ENCODE measurements around the gene CEP192. TPM values are rescaled to one million over a fixed set of nuclear protein-coding genes. Genes with fewer than 3 reads are reported as not detected.

CEP192 gene
- total and polyA plus RNA-seq, 4 donors = 2.5 to 32.4 (median 10.9) TPM

- Histone ChIP-seq H3K36me3 (ENCODE audit: control insufficient read depth in 4 of 4, insufficient read depth in 3 of 4, low read depth in 1 of 4, low read length in 3 of 4) (peaks cover 0 to 5% (median 3%) of the 10 kb centered on the region in 4 donors), H3K4me3 (ENCODE audit: low read depth in 1 of 3, low read length in 3 of 3) (no peak overlapping the region), H3K27ac (ENCODE audit: low read depth in 1 of 2, low read length in 2 of 2) (no peak overlapping the region), H3K4me1 (ENCODE audit: control insufficient read depth in 4 of 4, insufficient read depth in 4 of 4, low read length in 3 of 4) (no peaks in the 10 kb centered on the region), H3K27me3 (ENCODE audit: control insufficient read depth in 4 of 4, insufficient read depth in 4 of 4, low read length in 3 of 4) (no peaks in the 10 kb centered on the region), H3K9ac (ENCODE audit: low read depth in 1 of 2, low read length in 2 of 2) (no peak overlapping the region), H3K9me3 (ENCODE audit: control insufficient read depth in 4 of 4, low read length in 3 of 4) (no peaks in the 10 kb centered on the region)
- TF ChIP-seq RAD21 (IDR thresholded peaks at IDR 0.05) (peak in 1 of 2 donors; percentile 59), HNF4A (conservative IDR thresholded peaks at IDR 0.05) (no peak)
- 80% methylated on average over 7 of the region's 7 CpGs for WGBS
- no peak for DNase-seq (ENCODE audit: low spot score)
These were observed 12.3 kb downstream of the CEP192 start for GRCh38 chr18:13003466-13003896.

GRCh38 chr18:13004396-13004795 is 13.2 kb downstream of the CEP192 start:
- H3K36me3 ChIP-seq (ENCODE audit: control insufficient read depth in 4 of 4, insufficient read depth in 3 of 4, low read depth in 1 of 4, low read length in 3 of 4) = peaks cover 3 to 11% (median 8%) of the 10 kb centered on the region in 4 donors
- H3K27me3 ChIP-seq (ENCODE audit: control insufficient read depth in 4 of 4, insufficient read depth in 4 of 4, low read length in 3 of 4) = no peaks in the 10 kb centered on the region
- H3K4me1 ChIP-seq (ENCODE audit: control insufficient read depth in 4 of 4, insufficient read depth in 4 of 4, low read length in 3 of 4) = no peaks in the 10 kb centered on the region
- WGBS = 91% methylated on average over 8 of the region's 8 CpGs
- TF ChIP-seq FOXA2 (IDR thresholded peaks at IDR 0.05) (no peak), YY1 (IDR thresholded peaks at IDR 0.05) (no peak), TAF1 (conservative IDR thresholded peaks at IDR 0.05) (no peak), ATF3 (IDR thresholded peaks at IDR 0.05) (no peak), CTCF (IDR thresholded peaks at IDR 0.05; ENCODE audit: low read depth, low read length, missing input control) (no peak), RAD21 (IDR thresholded peaks at IDR 0.05) (no peak), FOXA1 (IDR thresholded peaks at IDR 0.05) (no peak), JUND (IDR thresholded peaks at IDR 0.05) (no peak), HNF4A (conservative IDR thresholded peaks at IDR 0.05) (no peak), HNF4G (IDR thresholded peaks at IDR 0.05) (no peak)
- H3K9me3 ChIP-seq (ENCODE audit: control insufficient read depth in 4 of 4, low read length in 3 of 4) = no peaks in the 10 kb centered on the region
- H3K27ac ChIP-seq (ENCODE audit: low read depth in 1 of 2, low read length in 2 of 2) = no peak overlapping the region
- H3K4me3 ChIP-seq (ENCODE audit: low read depth in 1 of 3, low read length in 3 of 3) = no peak overlapping the region
- no peak overlapping the region for H3K9ac ChIP-seq (ENCODE audit: low read depth in 1 of 2, low read length in 2 of 2)
- DNase-seq (ENCODE audit: low spot score) = no peak

GRCh38 chr18:13005289-13005688 is 14.1 kb downstream of the CEP192 start:
- H3K36me3 ChIP-seq (ENCODE audit: control insufficient read depth in 4 of 4, insufficient read depth in 3 of 4, low read depth in 1 of 4, low read length in 3 of 4) = peaks cover 3 to 15% (median 10%) of the 10 kb centered on the region in 4 donors

More at GRCh38 chr18:13005289-13005688, 14.1 kb downstream of the CEP192 start:
- Histone ChIP-seq H3K27ac (ENCODE audit: low read depth in 1 of 2, low read length in 2 of 2) (no peak overlapping the region), H3K9ac (ENCODE audit: low read depth in 1 of 2, low read length in 2 of 2) (no peak overlapping the region), H3K9me3 (ENCODE audit: control insufficient read depth in 4 of 4, low read length in 3 of 4) (no peaks in the 10 kb centered on the region), H3K27me3 (ENCODE audit: control insufficient read depth in 4 of 4, insufficient read depth in 4 of 4, low read length in 3 of 4) (no peaks in the 10 kb centered on the region), H3K4me1 (ENCODE audit: control insufficient read depth in 4 of 4, insufficient read depth in 4 of 4, low read length in 3 of 4) (no peaks in the 10 kb centered on the region), H3K4me3 (ENCODE audit: low read depth in 1 of 3, low read length in 3 of 3) (no peak overlapping the region)
- DNase-seq (ENCODE audit: low spot score) = no peak
- TF ChIP-seq MAX (IDR thresholded peaks at IDR 0.05) = no peak
- no peak for TF ChIP-seq REST (IDR thresholded peaks at IDR 0.05)
- TF ChIP-seq HNF4A (conservative IDR thresholded peaks at IDR 0.05) = no peak
- no peak for TF ChIP-seq FOXA2 (IDR thresholded peaks at IDR 0.05)
- no peak for TF ChIP-seq RAD21 (IDR thresholded peaks at IDR 0.05)
- WGBS = 98% methylated on average over 1 of the region's 1 CpG

Data from liver (tissue), 9 donors.